HG03097 (cell line): Measurements from ENCODE around the gene IL26.
A peak's percentile ranks its signal among the peaks of the same experiment; 100 is the strongest.
"Not testable (repeated sequence)": the region's sequence is repeated elsewhere in the genome, so short reads cannot be mapped to it uniquely, and the experiment has no call there.

ENCODE experiments used
- ATAC-seq: cut with Tn5 transposase; IDR thresholded peaks from one replicate; pipeline ENCODE4 v1.9.1; 2021; ENCODE audit not compliant: unreplicated experiment, low FRiP score

The IL26 gene

GRCh38 chr12:68240975-68241374 is 15.4 kb upstream of the IL26 start:
- ATAC-seq: peak; percentile 96

- no peak for ATAC-seq
These were observed 14.5 kb upstream of the IL26 start for GRCh38 chr12:68240079-68240478.

- ATAC-seq: no peak
These were observed 13.8 kb upstream of the IL26 start for GRCh38 chr12:68239309-68239982.

GRCh38 chr12:68237619-68238018 is 12.0 kb upstream of the IL26 start:
- ATAC-seq: no peak

- no peak for ATAC-seq
These were observed 11.5 kb upstream of the IL26 start for GRCh38 chr12:68237078-68237477.

- peak; percentile 54 for ATAC-seq
These were observed 10.9 kb upstream of the IL26 start for GRCh38 chr12:68236421-68237059.

- no peak for ATAC-seq
These were observed 10.0 kb upstream of the IL26 start for GRCh38 chr12:68235576-68235975.

GRCh38 chr12:68234140-68234539 is 8.5 kb upstream of the IL26 start:
- no peak for ATAC-seq

GRCh38 chr12:68233498-68233897 is 7.9 kb upstream of the IL26 start:
- no peak for ATAC-seq

- ATAC-seq: no peak
These were observed 6.1 kb upstream of the IL26 start for GRCh38 chr12:68231691-68232090.

GRCh38 chr12:68231229-68231628 is 5.6 kb upstream of the IL26 start:
- ATAC-seq: no peak

GRCh38 chr12:68229956-68230355 is 4.3 kb upstream of the IL26 start:
- ATAC-seq: no peak

- ATAC-seq: no peak
These were observed 1.7 kb upstream of the IL26 start for GRCh38 chr12:68227356-68227755.

GRCh38 chr12:68224613-68225285 is 861 bp downstream of the IL26 start:
- ATAC-seq: no peak

GRCh38 chr12:68223067-68223747 is 2.4 kb downstream of the IL26 start:
- ATAC-seq: no peak

GRCh38 chr12:68222326-68222725 is 3.3 kb downstream of the IL26 start:
- ATAC-seq: no peak

GRCh38 chr12:68221497-68221896 is 4.1 kb downstream of the IL26 start:
- no peak for ATAC-seq

- no peak for ATAC-seq
These were observed 14.7 kb downstream of the IL26 start for GRCh38 chr12:68210875-68211274.

GRCh38 chr12:68209048-68209728 is 16.4 kb downstream of the IL26 start:
- ATAC-seq: not testable (repeated sequence)

- ATAC-seq: no peak
These were observed 18.3 kb downstream of the IL26 start for GRCh38 chr12:68207276-68207675.

GRCh38 chr12:68206446-68206845 is 19.2 kb downstream of the IL26 start:
- ATAC-seq: no peak
